ENCODE measurements around the gene NUDT7.

DNA sequence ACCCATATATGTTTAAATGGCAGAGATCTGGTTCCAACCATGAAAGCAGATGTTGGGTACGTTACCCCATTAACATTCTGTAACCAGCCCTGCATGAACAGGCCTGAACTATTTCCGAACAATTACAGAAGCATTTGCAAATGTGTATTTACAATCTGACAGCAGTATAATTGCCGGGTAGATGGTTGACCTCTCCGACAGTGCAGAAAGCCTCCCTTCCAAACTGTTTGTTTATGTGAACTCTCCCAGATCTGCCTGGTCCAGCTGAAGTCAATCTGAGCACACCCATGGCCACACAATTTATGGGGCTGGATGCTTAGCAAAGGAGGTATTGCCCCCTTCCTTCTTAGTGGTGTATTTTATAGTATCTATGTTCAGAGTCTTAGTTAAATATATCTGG, 21.8 kb downstream of the NUDT7 start:
- TF ChIP-seq EZH2 (IDR thresholded peaks at IDR 0.05; ENCODE audit: borderline replicate concordance, low read length) (no peak), CTCF (conservative IDR thresholded peaks at IDR 0.05 in 1 of 2, IDR thresholded peaks at IDR 0.05 in 1 of 2; ENCODE audit: extremely low read depth in 1 of 2, insufficient read depth in 1 of 2, low read depth in 1 of 2, low read length in 2 of 2) (no peak)

Data from mammary epithelial cell (primary cell).